Vagina (tissue), 2 donors: ENCODE results near the gene GART.

ENCODE experiments used
- CTCF ChIP-seq, 3 experiments: fragments of 450-650 bp in 2 of 3; fragments of 200-600 bp in 1 of 3; sonication (generic) in 1 of 3; IDR thresholded peaks; one replicate each; pipeline ENCODE4 v1.5.1; 2017 to 2019; ENCODE audit warnings: antibody characterized with exemption in 3 of 3, mild to moderate bottlenecking in 2 of 3, moderate library complexity in 2 of 3
- POLR2A ChIP-seq, 2 donors: fragments of 450-650 bp; IDR thresholded peaks; one replicate each; pipeline ENCODE4 v1.6.1; 2017; ENCODE audit warnings: antibody characterized with exemption in 2 of 2, mild to moderate bottlenecking in 2 of 2, moderate library complexity in 2 of 2
- POLR2AphosphoS5 ChIP-seq, 2 donors: sonication (generic); formaldehyde crosslinking; IDR thresholded peaks; one replicate each; pipeline ENCODE4 v1.9.0; 2017; ENCODE audit warnings: antibody characterized with exemption in 2 of 2, mild to moderate bottlenecking in 2 of 2, low read depth in 1 of 2; ENCODE audit not compliant: insufficient read depth in 1 of 2

DNA sequence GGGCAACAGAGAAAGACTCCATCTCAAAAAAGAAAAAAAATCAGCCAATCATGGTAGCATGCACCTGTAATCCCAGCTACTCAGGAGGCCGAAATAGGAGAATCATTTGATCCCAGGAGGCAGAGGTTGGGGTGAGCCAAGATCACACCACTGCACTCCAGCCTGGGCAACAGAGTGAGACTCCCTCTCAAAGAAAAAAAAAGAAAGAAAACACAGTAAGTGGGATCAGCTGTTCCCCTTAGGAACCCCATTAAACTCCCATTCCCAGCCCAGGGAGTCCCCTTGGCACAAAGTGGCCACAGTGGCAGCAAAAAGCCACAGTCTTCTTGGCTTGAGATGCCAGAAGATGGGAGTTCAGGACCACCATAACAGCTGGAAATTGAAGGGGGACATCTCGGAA, 71.2 kb downstream of the GART start:
- TF ChIP-seq CTCF (IDR thresholded peaks at IDR 0.05), result no peak
- no peak for TF ChIP-seq POLR2AphosphoS5 (IDR thresholded peaks at IDR 0.05; ENCODE audit: insufficient read depth in 1 of 2, low read depth in 1 of 2)
- TF ChIP-seq POLR2A (IDR thresholded peaks at IDR 0.05), result no peak
